HFFc6 (cell line): ENCODE measurements around the gene PABPN1L. TPM values are rescaled to one million over a fixed set of nuclear protein-coding genes. Genes with fewer than 3 reads are reported as not detected.

Experiments
- DNase-seq: peaks from one replicate; pipeline ENCODE4 v3.0.0-alpha.2; 2018
- H3K27ac Mint-ChIP-seq: 2 replicates; pipeline ENCODE4 v1.8.0; 2020; ENCODE audit warnings: mild to moderate bottlenecking, mixed read lengths
- H3K27me3 Mint-ChIP-seq: 2 replicates; pipeline ENCODE4 v1.8.0; 2021; ENCODE audit warnings: mild to moderate bottlenecking, moderate library complexity, mixed read lengths; ENCODE audit not compliant: insufficient read depth
- H3K36me3 Mint-ChIP-seq: 2 replicates; pipeline ENCODE4 v1.8.0; 2021; ENCODE audit warnings: low read depth, mixed read lengths
- H3K4me1 Mint-ChIP-seq: 2 replicates; pipeline ENCODE4 v1.8.0; 2020; ENCODE audit warnings: low read depth, mixed read lengths
- H3K4me3 Mint-ChIP-seq: 2 replicates; pipeline ENCODE4 v1.8.0; 2020; ENCODE audit warnings: mild to moderate bottlenecking, moderate library complexity, mixed read lengths
- H3K9me3 Mint-ChIP-seq: 2 replicates; pipeline ENCODE4 v1.8.0; 2020; ENCODE audit warnings: mild to moderate bottlenecking, mixed read lengths
- total RNA-seq, 6 experiments: library from RNA; stranded (reverse); fragmentation: NEBNext Ultra II Directional; extraction: Animal tissue kit (Norgen Biotek cat#: 25700); gene quantifications; 2 replicates in 1 of 6; 3 replicates in 5 of 6; pipeline ENCODE4 v1.2.3, GENCODE V29; 2021
- TF ChIP-seq, protein P1 (sequence below): fragments of 200-600 bp; sonication (generic); IDR thresholded peaks from 2 replicates; pipeline ENCODE4 v1.5.0; 2021; ENCODE audit warnings: antibody characterized with exemption, mild to moderate bottlenecking

PABPN1L gene
- total RNA-seq, 6 experiments from 2014 or later = not detected

GRCh38 chr16:88843256-88843655 lies 23.2 kb downstream of the PABPN1L start:
- Mint-ChIP-seq H3K27me3 (no peaks in the 10 kb centered on the region; the same call in none of the 2 replicates), H3K36me3 (no peaks in the 10 kb centered on the region), H3K4me1 (no peaks in the 10 kb centered on the region), H3K27ac (no peak overlapping the region), H3K9me3 (no peaks in the 10 kb centered on the region), H3K4me3 (no peak overlapping the region)
- TF ChIP-seq, protein P1, sequence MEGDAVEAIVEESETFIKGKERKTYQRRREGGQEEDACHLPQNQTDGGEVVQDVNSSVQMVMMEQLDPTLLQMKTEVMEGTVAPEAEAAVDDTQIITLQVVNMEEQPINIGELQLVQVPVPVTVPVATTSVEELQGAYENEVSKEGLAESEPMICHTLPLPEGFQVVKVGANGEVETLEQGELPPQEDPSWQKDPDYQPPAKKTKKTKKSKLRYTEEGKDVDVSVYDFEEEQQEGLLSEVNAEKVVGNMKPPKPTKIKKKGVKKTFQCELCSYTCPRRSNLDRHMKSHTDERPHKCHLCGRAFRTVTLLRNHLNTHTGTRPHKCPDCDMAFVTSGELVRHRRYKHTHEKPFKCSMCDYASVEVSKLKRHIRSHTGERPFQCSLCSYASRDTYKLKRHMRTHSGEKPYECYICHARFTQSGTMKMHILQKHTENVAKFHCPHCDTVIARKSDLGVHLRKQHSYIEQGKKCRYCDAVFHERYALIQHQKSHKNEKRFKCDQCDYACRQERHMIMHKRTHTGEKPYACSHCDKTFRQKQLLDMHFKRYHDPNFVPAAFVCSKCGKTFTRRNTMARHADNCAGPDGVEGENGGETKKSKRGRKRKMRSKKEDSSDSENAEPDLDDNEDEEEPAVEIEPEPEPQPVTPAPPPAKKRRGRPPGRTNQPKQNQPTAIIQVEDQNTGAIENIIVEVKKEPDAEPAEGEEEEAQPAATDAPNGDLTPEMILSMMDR = no peak
- no peak for DNase-seq

GRCh38 chr16:88842806-88843205 lies 23.7 kb downstream of the PABPN1L start:
- TF ChIP-seq, protein P1 = no peak
- no peaks in the 10 kb centered on the region; the same call in none of the 2 replicates for H3K27me3 Mint-ChIP-seq
- H3K4me1 Mint-ChIP-seq = no peaks in the 10 kb centered on the region
- H3K36me3 Mint-ChIP-seq = no peaks in the 10 kb centered on the region
- H3K27ac Mint-ChIP-seq = no peak overlapping the region
- H3K9me3 Mint-ChIP-seq = no peaks in the 10 kb centered on the region
- H3K4me3 Mint-ChIP-seq = no peak overlapping the region
- no peak for DNase-seq

- H3K36me3 Mint-ChIP-seq = no peaks in the 10 kb centered on the region
- H3K4me3 Mint-ChIP-seq = no peak overlapping the region
- no peaks in the 10 kb centered on the region for H3K4me1 Mint-ChIP-seq
- no peak for DNase-seq
- no peak overlapping the region for H3K27ac Mint-ChIP-seq
- H3K9me3 Mint-ChIP-seq = no peaks in the 10 kb centered on the region
- no peaks in the 10 kb centered on the region; the same call in none of the 2 replicates for H3K27me3 Mint-ChIP-seq
- TF ChIP-seq, protein P1 = no peak
These were observed 24.1 kb downstream of the PABPN1L start for GRCh38 chr16:88842308-88842756.

DNA sequence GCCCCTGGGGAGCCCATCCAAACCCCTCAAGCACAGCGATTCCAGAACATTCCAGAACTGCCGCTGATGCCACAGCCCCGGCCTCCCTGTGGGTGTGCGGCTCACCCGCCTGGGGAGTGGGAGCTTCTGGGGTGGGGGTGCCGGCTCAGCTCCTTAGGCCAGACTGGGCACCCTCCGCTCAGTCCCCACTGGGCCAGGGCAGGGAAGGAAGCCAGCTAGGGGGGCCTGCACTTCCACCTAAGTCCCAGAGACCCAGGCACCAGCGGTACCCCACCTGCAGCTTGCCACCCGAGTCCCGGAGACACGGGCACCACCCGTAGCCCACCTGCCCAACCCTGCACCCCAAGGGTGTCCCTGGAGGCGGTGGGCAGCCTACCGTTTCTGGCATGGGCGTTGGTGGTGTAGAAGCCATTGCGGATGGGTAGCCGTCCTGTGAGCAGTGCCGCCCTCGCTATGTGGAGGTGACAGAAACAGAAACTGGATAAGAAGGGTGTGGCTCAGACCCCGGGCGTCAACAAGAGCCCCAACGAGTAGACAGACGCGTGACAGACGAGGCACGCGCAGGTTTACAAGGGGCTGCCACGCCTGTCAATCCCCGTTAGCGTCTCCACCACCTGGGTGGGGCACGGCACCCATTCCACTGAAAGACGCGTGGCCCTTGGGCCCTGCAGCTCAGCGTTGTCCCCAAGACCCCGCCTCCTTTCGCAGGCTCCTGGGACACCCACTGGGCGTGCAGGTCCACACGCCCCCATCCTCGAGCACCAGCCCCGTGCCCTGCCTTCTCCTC lies 24.7 kb downstream of the PABPN1L start:
- Mint-ChIP-seq H3K27ac (no peak overlapping the region), H3K4me3 (no peak overlapping the region), H3K4me1 (no peaks in the 10 kb centered on the region), H3K9me3 (no peaks in the 10 kb centered on the region), H3K36me3 (no peaks in the 10 kb centered on the region), H3K27me3 (no peaks in the 10 kb centered on the region; the same call in none of the 2 replicates)
- TF ChIP-seq, protein P1 = no peak
- DNase-seq = no peak

GRCh38 chr16:88840600-88841215 lies 25.8 kb downstream of the PABPN1L start:
- no peaks in the 10 kb centered on the region for H3K36me3 Mint-ChIP-seq
- H3K4me1 Mint-ChIP-seq = no peaks in the 10 kb centered on the region
- H3K27ac Mint-ChIP-seq = no peak overlapping the region
- DNase-seq = no peak
- H3K9me3 Mint-ChIP-seq = no peaks in the 10 kb centered on the region
- TF ChIP-seq, protein P1 = no peak
- no peaks in the 10 kb centered on the region; the same call in none of the 2 replicates for H3K27me3 Mint-ChIP-seq
- no peak overlapping the region for H3K4me3 Mint-ChIP-seq
